ENCODE results near the gene SOX30.
A peak's percentile ranks its signal among the peaks of the same experiment; 100 is the strongest.

SOX30 gene

DNA sequence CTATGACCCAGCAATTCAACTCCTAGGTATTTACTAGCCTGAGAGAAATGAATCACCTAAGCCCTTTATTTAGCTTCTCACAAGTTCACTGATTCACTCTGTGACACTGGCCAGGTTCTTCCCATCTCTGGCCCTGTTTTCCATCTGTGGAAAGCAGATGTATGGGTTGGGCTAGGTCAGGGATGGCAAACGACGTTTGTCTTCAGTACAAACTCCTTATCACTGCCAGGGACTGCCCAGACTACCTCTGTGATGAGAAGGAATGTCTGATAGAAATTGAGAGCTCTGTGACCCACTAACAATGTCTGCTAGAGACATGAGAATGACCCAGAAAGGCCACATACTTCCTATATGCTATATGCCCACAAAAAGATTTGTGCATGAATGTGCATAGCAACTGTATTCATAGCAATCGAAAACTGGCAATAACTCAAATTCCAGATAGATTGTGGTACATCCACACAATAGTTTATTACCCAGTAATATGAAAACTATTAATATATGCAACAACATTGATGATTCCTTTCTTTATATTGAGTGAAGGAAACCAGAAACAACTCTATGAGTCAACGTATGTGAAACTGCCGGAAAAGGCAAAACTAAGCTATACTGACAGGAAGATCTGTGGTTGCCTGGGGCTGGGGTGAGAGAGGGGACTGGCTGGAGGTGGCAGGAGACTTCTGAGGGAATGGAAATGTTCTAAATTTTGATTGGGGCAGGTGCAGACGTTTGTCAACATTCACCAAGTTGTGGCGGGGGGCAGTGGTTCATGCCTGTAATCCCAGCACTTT lies 44.7 kb downstream of the SOX30 start:
- DNase-seq, result peak; percentile 88

DNA sequence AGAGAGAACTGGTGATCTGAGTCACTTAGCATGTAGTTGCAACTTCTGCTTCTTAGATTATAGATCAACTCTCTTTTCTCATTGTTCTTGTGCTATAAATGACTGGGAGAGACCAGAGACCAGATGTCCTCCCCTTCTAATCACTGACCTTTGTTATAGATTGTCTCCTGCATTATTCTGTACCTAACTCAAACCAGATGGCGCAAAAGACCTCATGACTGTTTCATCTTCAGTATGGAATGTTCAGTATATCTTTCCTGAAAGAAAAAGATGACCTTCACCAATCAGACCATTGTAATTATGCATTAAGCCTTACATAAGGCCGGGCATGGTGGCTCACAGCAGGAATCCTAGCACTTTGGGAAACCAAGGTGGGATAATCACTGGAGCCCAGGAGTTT lies 46.2 kb downstream of the SOX30 start:
- no peak for DNase-seq

DNA sequence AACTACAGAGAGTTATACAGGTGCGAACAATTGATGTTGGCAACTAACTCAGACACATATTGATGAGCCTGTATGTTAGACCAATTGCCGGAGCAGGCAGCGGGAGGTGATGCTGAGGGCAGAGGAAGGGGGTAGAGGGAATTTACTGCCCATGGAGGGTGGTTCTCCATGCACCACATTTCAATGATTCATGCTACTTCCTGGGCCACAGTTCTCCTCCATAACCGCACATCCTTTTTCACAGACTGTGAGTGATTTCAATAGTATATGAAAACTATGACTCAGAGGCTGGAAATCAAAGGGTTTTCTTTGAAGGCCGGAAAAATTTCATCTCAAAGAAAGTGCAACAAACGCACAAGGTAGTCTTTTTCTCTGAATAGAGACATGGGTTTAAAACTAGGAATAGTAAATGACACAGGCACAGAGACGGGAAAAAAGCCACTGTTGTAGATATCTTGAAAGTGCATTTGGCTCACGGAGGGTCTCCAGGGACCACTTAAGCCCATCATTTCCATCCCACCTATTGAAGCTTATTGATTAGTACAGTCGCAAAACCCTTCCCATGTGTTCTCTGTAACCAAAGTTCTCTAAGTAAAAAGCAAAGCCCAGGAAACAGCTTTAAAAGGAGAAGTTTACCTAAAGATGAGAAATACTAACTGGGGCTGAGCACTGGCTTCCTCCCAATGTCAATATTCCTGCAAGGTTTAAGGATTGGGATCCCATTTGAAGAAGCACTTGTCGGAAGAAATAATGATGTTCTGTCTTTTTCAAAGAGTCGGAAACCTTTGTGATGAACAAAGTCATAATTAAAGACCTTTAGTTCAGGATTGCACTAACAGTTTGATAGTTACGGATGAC lies 48.7 kb downstream of the SOX30 start:
- DNase-seq, result peak; percentile 88

GRCh38 chr5:157602505-157602904 lies 49.7 kb downstream of the SOX30 start:
- no peak for DNase-seq

DNA sequence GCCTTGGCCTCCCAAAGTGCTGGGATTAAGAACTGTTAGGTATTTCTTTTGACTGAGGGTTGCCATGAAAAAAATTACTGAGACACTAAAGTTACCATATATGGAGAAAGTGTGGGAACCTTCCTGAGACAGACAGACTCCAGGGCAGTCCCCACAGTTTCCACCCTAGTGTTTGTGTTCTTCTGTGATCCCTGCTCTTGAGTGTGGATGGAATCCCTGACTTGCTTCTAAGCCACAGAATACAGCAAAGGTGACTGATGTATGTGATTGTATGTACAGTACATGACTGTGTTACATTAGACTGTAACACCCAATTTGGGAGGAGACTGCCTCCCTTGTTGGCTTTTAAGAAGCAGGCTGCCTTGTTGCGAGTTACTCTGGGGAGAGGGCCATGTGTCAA lies 52.0 kb downstream of the SOX30 start:
- DNase-seq, result no peak

GRCh38 chr5:157599565-157599964 lies 52.7 kb downstream of the SOX30 start:
- DNase-seq, result no peak

DNA sequence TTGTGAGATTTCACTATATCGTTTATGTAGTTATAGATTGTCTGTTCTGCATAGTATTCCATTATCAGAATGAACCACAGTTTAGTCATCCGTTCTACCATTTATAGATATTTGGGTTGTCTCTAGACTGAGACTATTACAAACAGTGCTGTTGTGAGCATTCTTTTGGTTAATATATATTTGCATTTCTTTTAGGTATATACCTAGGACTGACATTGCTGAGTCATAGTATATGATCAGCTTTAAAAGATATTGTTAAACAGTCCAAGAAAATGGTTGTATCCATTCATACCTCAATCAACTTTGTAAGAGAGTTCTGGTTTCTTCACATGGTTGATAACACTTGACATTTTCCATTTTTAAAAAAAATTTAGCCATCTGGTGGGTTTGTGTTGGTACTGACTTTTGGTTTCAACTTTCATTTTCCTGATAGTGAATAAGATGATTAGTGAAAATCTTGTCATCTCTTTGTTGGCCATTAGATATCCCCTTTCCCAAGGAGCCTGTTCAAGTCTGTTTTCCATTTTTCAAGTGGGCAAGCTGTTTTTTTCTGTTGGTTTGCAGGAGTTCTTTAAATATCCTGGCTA lies 53.8 kb downstream of the SOX30 start:
- DNase-seq, result no peak

- DNase-seq, result no peak
These were observed 55.0 kb downstream of the SOX30 start for GRCh38 chr5:157597277-157597676.

DNA sequence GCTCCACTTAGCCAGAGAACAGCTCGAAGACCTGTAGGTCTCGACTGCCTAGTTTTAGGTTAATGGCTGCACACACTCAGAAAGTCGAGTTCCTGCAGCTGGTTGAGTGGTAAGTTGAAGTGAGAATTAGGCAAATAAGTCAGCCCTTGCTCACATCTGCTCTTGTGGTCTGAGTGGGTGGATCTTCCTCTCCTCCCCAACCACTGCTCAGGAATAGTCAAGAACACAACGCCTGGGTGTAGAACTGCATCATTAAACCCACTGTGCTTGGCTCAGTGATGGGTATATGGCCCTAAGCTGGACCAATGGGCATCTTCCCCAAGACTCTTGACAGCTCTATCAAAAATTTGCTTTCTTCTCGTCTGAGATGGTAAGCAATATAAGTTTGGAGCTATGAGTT lies 55.8 kb downstream of the SOX30 start:
- no peak for DNase-seq

DNA sequence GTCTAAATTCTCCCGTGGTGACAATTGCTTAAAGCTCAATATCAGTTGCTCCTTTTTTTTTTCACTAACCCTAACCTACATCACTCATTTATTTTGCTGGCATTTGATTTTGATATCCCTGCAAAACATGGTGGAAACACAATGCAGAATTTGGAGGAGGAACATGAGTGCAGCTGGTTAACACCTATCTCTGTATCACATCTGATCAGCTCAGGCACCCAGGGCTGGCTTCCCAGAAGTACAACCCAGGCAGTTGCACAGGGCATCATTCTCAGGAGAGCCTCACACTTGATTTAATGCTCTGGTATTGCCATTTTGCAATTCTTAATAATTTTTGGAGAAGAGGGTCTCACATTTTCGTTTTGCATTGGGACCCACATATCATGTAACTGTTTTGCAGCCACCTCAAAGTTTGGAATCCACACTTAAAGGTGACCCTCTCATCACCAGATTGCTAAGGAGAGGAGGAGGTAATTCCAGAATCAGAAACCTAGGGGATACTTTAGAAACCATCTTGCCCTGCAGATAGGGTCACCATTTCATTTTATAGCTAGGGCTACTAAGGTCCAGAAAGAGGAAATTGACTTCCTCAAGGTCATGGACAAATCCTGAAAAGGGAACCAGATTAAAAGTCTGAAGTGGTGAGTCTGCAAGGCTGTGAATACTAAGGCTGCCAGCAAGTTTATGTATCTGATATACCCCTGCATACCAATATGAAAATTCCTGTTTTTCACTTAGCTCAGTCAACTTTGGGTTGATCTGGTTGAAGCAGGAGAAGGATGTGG lies 57.4 kb downstream of the SOX30 start:
- no peak for DNase-seq

GRCh38 chr5:157594257-157594656 lies 58.0 kb downstream of the SOX30 start:
- DNase-seq, result no peak

- no peak for DNase-seq
These were observed 59.0 kb downstream of the SOX30 start for GRCh38 chr5:157593052-157593757.

- no peak for DNase-seq
These were observed 59.6 kb downstream of the SOX30 start for GRCh38 chr5:157592594-157592993.

GRCh38 chr5:157590478-157590877 lies 61.8 kb downstream of the SOX30 start:
- DNase-seq, result peak; percentile 30

DNA sequence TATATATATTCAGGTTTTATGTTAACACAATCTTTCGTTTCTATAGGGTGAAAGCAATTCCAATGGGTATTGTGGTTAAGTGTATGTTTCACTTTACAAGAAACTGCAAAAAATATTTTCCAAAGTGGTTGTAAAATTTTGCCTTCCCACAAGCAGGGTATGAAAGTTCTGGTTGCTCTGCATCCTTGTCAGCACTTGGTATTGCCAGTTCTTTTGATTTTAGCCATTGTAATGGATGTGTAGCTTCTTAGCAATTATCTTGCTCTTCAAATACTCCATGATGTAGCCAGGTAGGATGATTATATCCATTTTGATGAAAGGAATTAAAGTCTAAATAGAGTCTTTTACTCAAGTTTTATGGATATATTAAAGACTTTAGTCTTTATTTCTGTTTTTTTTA lies 67.6 kb downstream of the SOX30 start:
- DNase-seq, result no peak

GRCh38 chr5:157582731-157583620 lies 69.3 kb downstream of the SOX30 start:
- DNase-seq, result no peak

DNA sequence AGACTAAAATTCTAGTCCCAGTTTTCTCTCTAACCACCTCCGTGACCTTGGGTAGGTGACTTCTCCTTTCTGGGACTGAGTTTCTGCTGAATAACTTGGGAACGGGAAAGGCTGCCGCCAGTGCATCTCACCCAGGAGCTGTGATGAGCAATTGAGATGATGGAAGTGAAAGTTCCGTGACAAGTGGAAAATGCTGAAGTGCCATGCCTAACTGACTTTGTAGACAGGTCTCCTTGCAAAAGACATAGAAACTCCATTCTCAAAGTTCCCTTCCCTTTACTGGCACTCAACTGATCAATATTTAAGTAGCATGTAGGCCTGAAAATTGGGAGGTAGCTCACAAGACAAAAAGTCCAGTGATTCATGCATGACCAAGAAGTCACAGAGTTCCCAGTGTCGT lies 70.3 kb downstream of the SOX30 start:
- no peak for DNase-seq

DNA sequence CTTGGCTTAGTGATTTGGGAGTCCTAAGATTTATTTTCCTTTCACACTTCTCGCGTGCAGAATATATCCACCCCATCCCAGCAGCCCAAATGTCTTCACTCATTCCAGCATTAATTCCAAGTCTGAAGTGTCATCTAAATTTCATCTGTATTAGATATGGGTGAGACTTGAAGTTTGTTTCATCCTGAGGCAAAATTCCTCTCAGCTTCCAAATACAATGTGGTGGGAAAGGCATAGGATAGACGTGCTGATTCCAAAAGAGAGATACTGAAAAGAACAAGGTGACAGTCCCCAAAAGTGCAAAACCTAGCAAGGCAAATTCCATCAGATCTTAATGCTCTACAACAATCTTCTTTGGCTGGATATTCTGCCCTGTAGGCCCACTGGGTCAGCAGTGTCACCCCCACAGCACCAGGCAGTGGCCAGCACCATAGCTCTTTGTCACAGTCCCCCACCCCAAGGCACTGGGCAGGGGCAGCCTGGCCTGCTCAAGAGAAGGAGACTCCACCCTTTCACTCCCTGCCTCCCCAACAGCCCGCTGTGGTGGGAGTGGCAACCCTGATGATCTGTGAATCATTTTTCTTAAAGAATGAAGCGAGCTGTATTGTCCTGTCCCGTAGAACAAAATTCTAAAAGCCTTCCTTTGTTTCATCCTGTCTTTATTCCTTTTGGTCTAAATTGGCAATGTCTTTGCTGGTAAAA lies 74.0 kb downstream of the SOX30 start:
- no peak for DNase-seq

DNA sequence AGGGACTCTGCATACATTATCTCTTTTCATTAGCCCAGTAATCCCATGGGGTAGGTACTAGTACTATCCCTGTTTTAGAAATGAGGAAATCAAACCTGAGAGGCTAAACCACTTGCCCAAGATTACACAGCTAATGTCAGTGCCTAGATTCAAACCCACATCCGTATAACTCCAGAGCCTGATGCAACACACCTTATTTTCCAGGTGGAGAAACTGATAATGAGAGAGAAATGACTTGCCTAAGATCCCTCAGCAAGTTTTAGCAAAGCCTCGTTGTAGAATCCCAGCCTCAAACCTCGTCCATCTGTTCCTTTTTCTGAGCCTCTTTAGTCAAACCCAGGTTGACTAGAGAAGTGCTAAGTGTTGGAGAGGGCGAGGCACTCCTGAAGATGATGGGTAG lies 75.6 kb downstream of the SOX30 start:
- DNase-seq, result no peak
